MV-4-11 (cell line): ENCODE data around the gene PHLDB3.
A peak's percentile ranks its signal among the peaks of the same experiment; 100 is the strongest.
"Not testable (repeated sequence)": the region's sequence is repeated elsewhere in the genome, so short reads cannot be mapped to it uniquely, and the experiment has no call there.

Experiments
- DNase-seq: peaks from one replicate; lab custom pipeline; 2025; lab: John Stamatoyannopoulos, UW

The PHLDB3 gene

GRCh38 chr19:43504426-43505185 is at the start of gene PHLDB3:
Gene PHLDB3, minus strand, starts transcription at chr19:43504746. Its CDS starts 628 bp downstream, at chr19:43504118.
- no peak for DNase-seq

GRCh38 chr19:43553656-43554055 is 49.1 kb upstream of the PHLDB3 start:
- no peak for DNase-seq

- no peak for DNase-seq
These were observed 48.1 kb upstream of the PHLDB3 start for GRCh38 chr19:43552616-43553015.

GRCh38 chr19:43552198-43552450 is 47.6 kb upstream of the PHLDB3 start:
- no peak for DNase-seq

GRCh38 chr19:43551399-43552197 is 47.1 kb upstream of the PHLDB3 start:
- no peak for DNase-seq

- no peak for DNase-seq
These were observed 44.2 kb upstream of the PHLDB3 start for GRCh38 chr19:43548706-43549105.

GRCh38 chr19:43547926-43548325 is 43.4 kb upstream of the PHLDB3 start:
- DNase-seq: not testable (repeated sequence)

- no peak for DNase-seq
These were observed 42.0 kb upstream of the PHLDB3 start for GRCh38 chr19:43546581-43546980.

GRCh38 chr19:43545981-43546380 is 41.4 kb upstream of the PHLDB3 start:
- no peak for DNase-seq

GRCh38 chr19:43545276-43545675 is 40.7 kb upstream of the PHLDB3 start:
- no peak for DNase-seq

GRCh38 chr19:43544077-43544476 is 39.5 kb upstream of the PHLDB3 start:
- DNase-seq: no peak

- DNase-seq: no peak
These were observed 37.5 kb upstream of the PHLDB3 start for GRCh38 chr19:43541920-43542650.

GRCh38 chr19:43540381-43540780 is 35.8 kb upstream of the PHLDB3 start:
- DNase-seq: no peak

GRCh38 chr19:43538922-43539321 is 34.4 kb upstream of the PHLDB3 start:
- DNase-seq: no peak

GRCh38 chr19:43534816-43535761 is 30.5 kb upstream of the PHLDB3 start:
- DNase-seq: no peak

GRCh38 chr19:43534305-43534815 is 29.8 kb upstream of the PHLDB3 start:
- DNase-seq: no peak

GRCh38 chr19:43533546-43534304 is 29.2 kb upstream of the PHLDB3 start:
- DNase-seq: peak; percentile 100

GRCh38 chr19:43532962-43533545 is 28.5 kb upstream of the PHLDB3 start, which contains the start of gene ZNF575:
Gene ZNF575, plus strand, starts transcription at chr19:43533188. Its CDS starts 1,235 bp downstream, at chr19:43534423.
- peak; percentile 91 for DNase-seq

GRCh38 chr19:43532571-43532961 is 28.0 kb upstream of the PHLDB3 start:
- peak; percentile 77 for DNase-seq
